Activated B cell treated with CpG ODN at 0.5 μM for 24 hours (primary cell): ENCODE results near the gene DPP10. TPM values are rescaled to one million over a fixed set of nuclear protein-coding genes. Genes with fewer than 3 reads are reported as not detected.

Source experiments
- ATAC-seq: fragments of 200-7000 bp; cut with Tn5 transposase; one replicate; pipeline ENCODE4 v1.10.0; 2021; ENCODE audit warnings: low read depth, mild to moderate bottlenecking, moderate library complexity
- CTCF ChIA-PET: fragments of 350-600 bp; sonication (Branson Sonifier 250); formaldehyde crosslinking; loops from one replicate; lab custom pipeline; 2021; ENCODE audit warnings: antibody characterized with exemption; lab: Charles Lee
- POLR2A ChIA-PET: fragments of 350-600 bp; sonication (Branson Sonifier 250); formaldehyde crosslinking; loops from one replicate; lab custom pipeline; 2021; ENCODE audit warnings: antibody characterized with exemption; lab: Charles Lee
- DNase-seq: peaks from one replicate; pipeline ENCODE4 v3.0.0; 2022
- H3K27ac Mint-ChIP-seq: one replicate; pipeline ENCODE4 v1.8.0; 2020; ENCODE audit warnings: mixed read lengths
- H3K27me3 Mint-ChIP-seq: one replicate; pipeline ENCODE4 v1.8.0; 2021; ENCODE audit warnings: mixed read lengths
- H3K36me3 Mint-ChIP-seq: one replicate; pipeline ENCODE4 v1.8.0; 2021; ENCODE audit warnings: low read depth, mixed read lengths
- H3K4me1 Mint-ChIP-seq: one replicate; pipeline ENCODE4 v1.8.0; 2021; ENCODE audit warnings: mixed read lengths
- H3K4me3 Mint-ChIP-seq: one replicate; pipeline ENCODE4 v1.8.0; 2020; ENCODE audit warnings: mild to moderate bottlenecking, mixed read lengths
- H3K9me3 Mint-ChIP-seq: one replicate; pipeline ENCODE4 v1.8.0; 2020; ENCODE audit warnings: mixed read lengths
- intact Hi-C: fragments of 100-400 bp; cut with micrococcal nuclease; formaldehyde crosslinking; loops from one replicate; pipeline ENCODE4 v1.15.1; 2024
- total RNA-seq: library from RNA; stranded (reverse); gene quantifications from 2 replicates; pipeline ENCODE4 v1.2.3, GENCODE V29; 2022
- TF ChIP-seq, protein P1 (sequence below): fragments of 200-600 bp; IDR thresholded peaks from one replicate; pipeline ENCODE4 v1.8.0; 2022; ENCODE audit warnings: antibody characterized with exemption, mild to moderate bottlenecking

DPP10 gene
- total RNA-seq, 1 donor from 2014 or later = not detected

DNA sequence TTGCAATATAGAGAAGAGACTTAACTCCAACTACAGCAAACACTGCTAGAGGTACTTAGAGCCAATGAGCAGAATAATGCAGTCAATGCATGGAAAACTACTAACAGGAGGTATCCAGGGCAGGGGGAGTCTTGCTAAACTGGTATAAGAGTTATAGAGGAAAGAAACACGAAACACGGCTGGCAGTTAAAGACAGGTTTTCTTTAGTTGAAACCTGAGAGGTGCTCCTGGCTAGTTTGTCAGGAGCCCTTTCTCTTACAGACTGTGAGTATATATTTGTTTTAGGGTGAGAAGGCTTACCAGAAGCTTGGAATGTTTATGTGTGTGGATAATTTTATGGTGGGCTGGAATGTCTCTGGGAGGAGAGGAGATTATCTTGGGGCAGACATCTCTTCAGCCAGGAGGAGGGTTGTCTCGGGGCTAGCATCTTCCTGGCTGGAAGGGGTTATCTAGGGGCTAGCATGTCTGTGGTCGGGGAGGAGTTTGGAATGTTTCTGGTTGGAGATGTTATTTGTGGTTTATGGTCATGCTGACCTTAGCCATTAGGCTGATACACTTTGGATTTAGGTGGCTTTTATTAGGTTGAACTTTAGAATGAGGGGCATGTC lies 1048.8 kb downstream of the DPP10 start:
- Mint-ChIP-seq H3K27me3 (no peaks in the 10 kb centered on the region), H3K27ac (no peak overlapping the region), H3K4me1 (no peaks in the 10 kb centered on the region), H3K9me3 (peaks cover 5% of the 10 kb centered on the region), H3K4me3 (no peak overlapping the region), H3K36me3 (no peaks in the 10 kb centered on the region)
- TF ChIP-seq, protein P1, sequence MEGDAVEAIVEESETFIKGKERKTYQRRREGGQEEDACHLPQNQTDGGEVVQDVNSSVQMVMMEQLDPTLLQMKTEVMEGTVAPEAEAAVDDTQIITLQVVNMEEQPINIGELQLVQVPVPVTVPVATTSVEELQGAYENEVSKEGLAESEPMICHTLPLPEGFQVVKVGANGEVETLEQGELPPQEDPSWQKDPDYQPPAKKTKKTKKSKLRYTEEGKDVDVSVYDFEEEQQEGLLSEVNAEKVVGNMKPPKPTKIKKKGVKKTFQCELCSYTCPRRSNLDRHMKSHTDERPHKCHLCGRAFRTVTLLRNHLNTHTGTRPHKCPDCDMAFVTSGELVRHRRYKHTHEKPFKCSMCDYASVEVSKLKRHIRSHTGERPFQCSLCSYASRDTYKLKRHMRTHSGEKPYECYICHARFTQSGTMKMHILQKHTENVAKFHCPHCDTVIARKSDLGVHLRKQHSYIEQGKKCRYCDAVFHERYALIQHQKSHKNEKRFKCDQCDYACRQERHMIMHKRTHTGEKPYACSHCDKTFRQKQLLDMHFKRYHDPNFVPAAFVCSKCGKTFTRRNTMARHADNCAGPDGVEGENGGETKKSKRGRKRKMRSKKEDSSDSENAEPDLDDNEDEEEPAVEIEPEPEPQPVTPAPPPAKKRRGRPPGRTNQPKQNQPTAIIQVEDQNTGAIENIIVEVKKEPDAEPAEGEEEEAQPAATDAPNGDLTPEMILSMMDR = no peak
- ChIA-PET POLR2A (no interaction called here), CTCF (no interaction called here)
- ATAC-seq = no peak
- no peak for DNase-seq
- intact Hi-C loops = no loop called here

DNA sequence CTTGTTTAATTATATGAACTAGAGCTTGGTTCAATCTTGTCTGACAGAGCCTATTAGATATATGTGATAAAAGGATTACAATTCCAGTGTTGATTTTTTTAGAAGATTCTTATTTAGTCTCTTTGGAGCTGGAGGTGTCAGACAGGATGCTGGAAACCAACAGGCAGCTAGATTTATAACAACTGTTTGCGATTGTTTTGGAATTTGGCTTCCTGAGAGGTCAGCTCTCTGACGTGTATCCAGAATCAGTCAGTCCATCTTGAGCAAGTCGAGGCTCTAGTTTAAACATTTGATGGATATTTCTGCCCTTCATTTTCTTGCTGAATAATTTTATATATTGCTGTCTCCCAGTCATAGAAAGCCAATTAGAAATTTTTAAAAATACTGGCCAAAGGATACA lies 1062.9 kb downstream of the DPP10 start:
- intact Hi-C loops = no loop called here
- Mint-ChIP-seq H3K27me3 (no peaks in the 10 kb centered on the region), H3K4me3 (no peak overlapping the region)

DNA sequence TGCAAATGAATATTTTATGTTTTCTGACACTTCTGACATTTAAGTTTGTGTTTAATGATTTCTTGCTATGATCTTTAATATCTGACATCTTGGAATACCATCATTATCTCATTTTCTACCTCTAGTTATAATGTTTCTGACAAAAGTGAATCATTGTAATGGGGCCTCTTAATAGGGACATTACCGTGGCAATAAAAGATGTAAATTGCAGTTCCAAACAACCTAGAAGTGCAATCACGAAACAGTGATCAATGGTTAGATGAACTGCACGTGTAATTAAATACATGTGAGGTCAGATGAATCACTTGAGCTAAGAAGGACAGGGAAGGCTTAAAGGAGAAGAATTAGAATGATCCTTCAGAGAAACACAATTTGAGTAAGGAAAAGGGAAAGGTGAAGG lies 1078.3 kb downstream of the DPP10 start:
- H3K4me3 Mint-ChIP-seq = no peak overlapping the region
- H3K36me3 Mint-ChIP-seq = no peaks in the 10 kb centered on the region
- TF ChIP-seq, protein P1 = no peak
- ATAC-seq (no peak), DNase-seq (no peak)
- intact Hi-C loops = no loop called here
- CTCF ChIA-PET = no interaction called here
- H3K4me1 Mint-ChIP-seq = no peaks in the 10 kb centered on the region
- POLR2A ChIA-PET = no interaction called here
- H3K9me3 Mint-ChIP-seq = peaks cover 9% of the 10 kb centered on the region
- H3K27ac Mint-ChIP-seq = no peak overlapping the region
- H3K27me3 Mint-ChIP-seq = no peaks in the 10 kb centered on the region

More for the DNA sequence above, 1062.9 kb downstream of the DPP10 start:
- Mint-ChIP-seq H3K4me1 (no peaks in the 10 kb centered on the region), H3K27ac (no peak overlapping the region), H3K36me3 (no peaks in the 10 kb centered on the region), H3K9me3 (peaks cover 5% of the 10 kb centered on the region)
- CTCF ChIA-PET = no interaction called here
- ATAC-seq = no peak
- TF ChIP-seq, protein P1 = no peak
- POLR2A ChIA-PET = no interaction called here
- no peak for DNase-seq

DNA sequence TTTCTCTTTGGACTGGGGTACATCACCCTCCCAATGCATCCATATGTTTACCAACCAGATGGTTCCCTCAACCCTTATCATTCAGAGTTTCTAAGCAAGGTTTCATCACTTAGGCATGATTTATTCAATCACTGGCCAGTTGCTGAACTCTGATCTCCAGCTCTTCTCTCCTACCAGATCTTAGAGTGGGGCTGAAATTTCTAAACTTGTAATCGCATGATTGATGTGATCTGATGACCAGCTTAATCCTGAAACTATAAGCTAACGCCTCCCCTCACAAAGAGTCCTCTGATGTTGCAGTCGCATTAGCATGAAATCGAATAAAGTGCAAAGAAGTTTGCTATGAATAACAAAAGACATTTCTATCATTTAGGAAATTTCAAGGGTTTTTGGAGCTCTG lies 1082.0 kb downstream of the DPP10 start:
- ChIA-PET POLR2A (no interaction called here), CTCF (no interaction called here)
- no peak overlapping the region for H3K4me3 Mint-ChIP-seq
- no peaks in the 10 kb centered on the region for H3K4me1 Mint-ChIP-seq
- H3K27me3 Mint-ChIP-seq = no peaks in the 10 kb centered on the region
- peaks cover 9% of the 10 kb centered on the region for H3K9me3 Mint-ChIP-seq
- no peaks in the 10 kb centered on the region for H3K36me3 Mint-ChIP-seq
- TF ChIP-seq, protein P1 = no peak
- H3K27ac Mint-ChIP-seq = no peak overlapping the region
- no peak for DNase-seq
- intact Hi-C loops = no loop called here
- no peak for ATAC-seq

DNA sequence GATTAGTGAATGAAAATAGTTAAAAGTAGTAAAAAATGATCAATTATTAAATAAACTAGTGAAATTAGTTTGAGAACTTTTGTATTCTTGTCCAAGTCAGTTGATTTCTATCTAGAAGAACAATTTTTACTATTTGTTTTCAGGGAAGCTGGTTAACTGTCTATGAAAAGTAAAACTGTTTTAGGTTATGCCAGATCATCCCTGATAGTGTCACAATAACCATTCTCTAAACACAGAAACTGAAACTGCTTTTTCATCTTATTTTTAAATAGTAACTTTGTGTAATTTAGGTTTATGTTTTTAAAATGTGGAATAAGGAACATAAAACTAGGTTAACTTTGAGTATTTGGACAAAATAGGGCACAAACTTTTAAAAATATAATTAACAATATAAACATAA lies 1087.2 kb downstream of the DPP10 start:
- Mint-ChIP-seq H3K4me3 (no peak overlapping the region), H3K27ac (no peak overlapping the region), H3K4me1 (no peaks in the 10 kb centered on the region), H3K36me3 (no peaks in the 10 kb centered on the region), H3K27me3 (no peaks in the 10 kb centered on the region), H3K9me3 (peaks cover 2% of the 10 kb centered on the region)
- ChIA-PET CTCF (no interaction called here), POLR2A (no interaction called here)
- ATAC-seq = no peak
- intact Hi-C loops = no loop called here
- TF ChIP-seq, protein P1 = no peak
- DNase-seq = no peak
